ENCODE results near the gene DAPL1.
A peak's percentile ranks its signal among the peaks of the same experiment; 100 is the strongest.

DAPL1 gene

DNA sequence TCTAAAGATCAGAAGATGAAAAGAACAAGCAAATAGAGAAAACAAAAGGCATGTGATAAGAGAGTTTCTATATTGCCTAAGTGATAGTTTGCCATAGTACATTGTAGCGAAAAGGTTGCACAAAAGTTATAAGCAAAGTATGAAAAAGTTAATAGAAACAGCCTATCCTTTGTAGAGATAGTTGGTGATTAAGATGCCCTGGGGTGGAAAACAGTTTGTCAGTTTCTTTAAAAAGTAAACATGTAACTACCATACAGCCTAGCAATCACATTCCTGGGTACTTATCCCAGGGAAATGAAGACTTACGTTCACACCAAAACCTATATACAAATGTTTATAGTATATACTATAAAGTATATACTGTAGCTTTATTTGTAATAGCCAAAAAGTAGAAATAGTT lies 16.9 kb upstream of the DAPL1 start:
- no peak for DNase-seq

DNA sequence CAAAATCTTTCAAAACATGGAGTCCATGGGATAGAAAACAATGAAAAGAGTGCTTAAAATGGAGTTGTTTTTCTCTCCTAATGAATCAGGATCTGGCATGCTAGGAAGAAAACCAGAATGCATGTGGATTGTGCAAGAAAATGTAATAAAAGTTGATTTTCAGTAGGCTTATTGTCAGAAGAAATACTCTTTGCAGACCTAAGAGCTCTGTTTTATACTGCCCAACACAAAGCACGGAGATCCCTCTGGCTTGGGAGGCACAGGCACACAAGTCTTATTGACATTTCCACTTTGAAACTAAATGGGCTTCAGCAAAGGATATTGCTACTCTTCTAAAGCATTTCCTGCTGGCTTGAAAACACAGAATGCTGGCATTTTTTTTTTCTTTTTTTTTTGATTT lies 15.5 kb upstream of the DAPL1 start:
- DNase-seq = no peak

- peak; percentile 69 for DNase-seq
Measured at GRCh38 chr2:158781353-158781961, 13.7 kb upstream of the DAPL1 start.

- no peak for DNase-seq
Measured at GRCh38 chr2:158782136-158782535, 13.0 kb upstream of the DAPL1 start.

GRCh38 chr2:158782616-158783015 lies 12.5 kb upstream of the DAPL1 start:
- DNase-seq = peak; percentile 67

GRCh38 chr2:158783923-158784322 lies 11.2 kb upstream of the DAPL1 start:
- no peak for DNase-seq

DNA sequence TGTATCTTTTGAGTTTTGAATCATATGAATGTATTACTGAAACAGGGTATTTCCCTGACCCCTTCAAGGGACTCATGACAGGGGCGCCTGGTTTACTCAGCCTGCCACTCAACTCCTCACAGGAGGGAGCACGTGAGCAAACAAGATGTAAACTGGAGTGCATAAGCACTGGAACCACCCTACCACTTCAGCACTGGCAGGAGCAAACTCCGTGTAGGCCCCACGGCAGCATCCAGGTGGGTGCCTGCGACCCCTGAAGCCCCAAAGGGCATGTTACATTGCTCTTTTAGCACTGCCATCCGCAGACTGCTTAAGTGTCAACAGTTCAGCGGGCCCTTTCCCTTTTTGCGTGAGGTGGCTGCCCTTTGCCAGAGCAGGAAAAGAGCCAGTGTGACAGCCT lies 8.2 kb upstream of the DAPL1 start:
- DNase-seq = no peak

- DNase-seq = no peak
Measured at GRCh38 chr2:158788951-158789350, 6.2 kb upstream of the DAPL1 start.

DNA sequence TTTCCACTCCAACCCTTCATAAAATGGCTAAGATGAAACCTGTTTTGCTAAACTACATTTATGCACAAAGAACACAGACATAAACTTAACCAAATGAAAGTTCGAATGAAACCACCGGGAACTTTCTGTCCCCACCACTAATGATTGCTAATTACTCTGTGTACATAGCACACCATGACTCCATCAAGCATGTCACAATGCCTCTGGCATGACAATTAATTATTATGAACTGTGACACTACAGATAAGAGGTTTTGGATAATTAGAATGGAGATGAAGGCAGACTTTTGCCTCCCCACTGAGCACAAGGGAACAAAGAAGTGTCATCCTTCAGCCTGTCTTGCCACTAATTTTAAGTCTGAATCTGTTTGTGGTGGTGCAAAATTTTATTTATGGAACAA lies 1.5 kb downstream of the DAPL1 start:
- no peak for DNase-seq

DNA sequence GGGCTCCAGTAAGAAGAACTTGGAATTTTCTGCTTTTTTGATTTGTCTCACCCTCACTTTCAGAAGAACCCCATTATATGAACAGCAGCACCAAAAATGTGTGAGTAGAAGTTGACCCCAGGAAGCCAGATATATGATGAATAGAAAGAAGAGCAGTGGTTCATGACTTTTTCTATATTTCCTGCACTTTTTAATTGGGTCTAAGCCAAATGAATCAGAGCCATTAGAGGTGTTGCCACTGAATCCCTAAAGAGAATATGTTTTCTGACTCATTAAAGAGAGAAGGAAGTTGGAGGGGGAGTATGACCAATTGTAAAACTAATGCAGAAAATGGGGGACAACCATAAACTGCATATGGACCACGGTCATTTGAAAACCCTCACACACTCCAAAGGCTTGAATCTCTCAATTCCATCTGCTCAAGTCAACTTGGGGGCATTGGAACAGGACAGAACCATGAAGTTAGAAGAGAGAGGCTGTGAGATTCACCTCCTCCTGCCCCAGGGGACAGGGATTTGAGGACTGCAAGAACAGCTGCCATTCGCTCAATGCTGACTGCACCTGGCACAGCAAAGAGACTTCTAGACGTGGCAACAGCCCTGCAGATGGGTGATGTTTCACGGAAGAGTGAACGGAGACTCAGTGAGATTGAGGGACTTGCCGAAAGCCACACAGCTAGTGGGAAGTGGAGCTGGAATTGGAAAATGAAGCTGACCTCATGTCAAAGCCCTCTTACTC lies 3.0 kb downstream of the DAPL1 start:
- peak; percentile 20 for DNase-seq

GRCh38 chr2:158799181-158799580 lies 4.1 kb downstream of the DAPL1 start:
- no peak for DNase-seq

DNA sequence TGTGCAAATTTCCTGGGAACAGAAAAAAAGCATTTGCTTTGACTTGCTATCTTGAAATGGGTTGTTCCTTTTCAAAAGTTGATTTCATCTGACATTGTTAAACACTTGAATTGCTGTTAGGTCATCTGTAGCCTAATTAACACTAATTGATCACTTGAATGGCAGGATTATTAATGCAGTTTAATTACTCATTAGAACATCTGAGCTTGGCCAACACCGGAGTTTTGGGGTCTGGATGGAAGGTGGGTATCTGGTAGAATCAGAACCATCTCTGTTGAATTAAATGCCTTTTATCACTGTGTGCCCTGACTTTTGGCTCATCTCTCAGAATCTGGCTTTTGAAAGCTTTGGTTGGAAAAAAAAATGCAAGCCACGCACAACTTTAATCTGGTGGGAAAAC lies 8.4 kb downstream of the DAPL1 start:
- no peak for DNase-seq

DNA sequence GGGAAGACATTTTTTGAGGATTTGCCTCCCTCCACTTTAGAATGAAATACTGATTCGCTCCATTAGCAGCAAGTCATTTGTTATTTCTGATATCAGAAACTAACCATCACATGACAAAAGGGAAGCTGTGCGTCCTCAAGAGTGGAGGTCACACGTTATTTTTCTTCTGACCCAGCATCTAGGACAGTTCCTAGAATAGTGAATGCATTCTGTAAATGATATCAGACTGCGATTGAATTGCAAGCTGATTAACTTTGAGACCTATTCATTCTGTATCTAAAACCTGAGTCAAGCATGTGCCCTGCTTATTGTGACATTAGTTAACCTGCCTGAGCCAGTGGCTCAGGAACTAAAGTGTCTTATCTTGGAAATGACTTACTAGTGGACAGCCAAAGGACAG lies 10.1 kb downstream of the DAPL1 start:
- DNase-seq = no peak

- no peak for DNase-seq
Measured at GRCh38 chr2:158805936-158806335, 10.8 kb downstream of the DAPL1 start.

DNA sequence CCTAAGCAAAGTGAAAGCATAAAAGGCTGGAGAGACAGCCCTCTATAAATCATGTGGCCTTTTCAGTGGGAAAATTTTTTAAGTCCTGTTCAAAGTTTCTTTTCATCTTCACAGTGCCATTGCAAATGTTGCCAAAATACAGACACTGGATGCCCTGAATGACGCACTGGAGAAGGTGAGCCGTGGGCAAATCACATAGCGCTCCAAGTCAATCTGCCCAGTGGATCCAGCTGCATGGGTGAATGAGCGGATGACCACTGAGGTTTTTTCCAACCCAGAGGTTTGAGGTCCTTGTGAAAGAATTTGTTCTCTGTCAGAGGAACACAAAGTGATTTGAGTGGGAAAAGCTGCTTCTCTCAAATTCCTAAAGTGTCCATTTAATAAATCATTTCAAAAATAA lies 11.8 kb downstream of the DAPL1 start:
- no peak for DNase-seq

- no peak for DNase-seq
Measured at GRCh38 chr2:158808426-158808825, 13.3 kb downstream of the DAPL1 start.

DNA sequence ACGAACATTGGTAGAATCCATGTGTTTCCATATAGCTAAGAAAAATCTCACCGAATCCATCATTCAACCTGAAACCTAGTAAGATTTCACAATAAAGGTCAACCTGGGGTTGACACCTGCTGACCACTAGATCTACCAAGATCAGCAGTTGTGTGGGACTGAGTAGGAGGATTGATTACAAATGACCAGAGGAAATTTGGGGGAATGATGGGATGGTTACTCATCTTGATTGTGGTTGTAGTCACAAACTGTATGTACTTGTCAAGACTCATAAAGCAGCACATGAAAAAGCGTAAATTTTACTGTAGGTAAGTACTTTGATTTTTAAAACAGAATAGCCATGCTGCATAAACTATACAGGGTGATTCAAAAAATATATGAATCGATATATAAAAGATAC lies 14.7 kb downstream of the DAPL1 start:
- peak; percentile 18 for DNase-seq

- DNase-seq = no peak
Measured at GRCh38 chr2:158810731-158811460, 15.8 kb downstream of the DAPL1 start.

DNA sequence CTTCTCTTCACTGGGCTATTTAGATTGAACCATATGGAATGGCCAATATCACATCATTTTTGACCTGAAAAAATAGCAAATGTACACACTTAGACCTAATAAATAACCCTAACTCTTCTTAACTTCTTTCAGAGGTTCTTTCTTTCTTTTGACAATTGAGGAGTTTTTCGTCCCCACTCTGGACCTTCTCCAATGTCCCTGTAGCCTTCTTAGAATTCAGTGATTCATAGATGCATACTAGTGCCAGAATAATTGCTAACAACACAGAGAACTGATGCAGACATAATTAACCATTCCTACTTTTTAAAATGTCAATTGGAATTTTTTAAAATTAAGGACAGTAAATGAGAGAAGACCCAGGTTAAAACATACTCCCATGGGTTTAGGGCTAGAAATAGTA lies 20.0 kb downstream of the DAPL1 start:
- no peak for DNase-seq

- no peak for DNase-seq
Measured at GRCh38 chr2:158815658-158816057, 20.5 kb downstream of the DAPL1 start.

DNA sequence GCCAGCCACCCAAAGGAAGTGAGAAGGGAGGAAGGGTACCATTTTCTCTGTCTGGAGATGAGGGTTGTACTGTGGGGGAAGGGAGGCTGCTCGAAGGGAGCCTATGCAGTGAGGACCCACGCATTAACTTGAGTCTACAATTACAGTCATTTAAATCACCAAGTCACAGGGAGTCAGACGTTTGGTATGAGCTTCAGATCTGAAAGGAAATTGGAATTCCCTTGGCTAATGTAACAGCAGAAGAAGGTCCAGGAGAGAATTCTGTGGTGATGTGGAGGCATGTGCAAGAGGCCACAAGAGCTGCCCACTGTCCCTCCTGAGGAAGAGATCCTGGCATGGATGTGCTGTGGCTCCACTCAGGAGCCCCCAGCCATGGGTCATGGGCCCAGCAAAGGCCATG lies 22.5 kb downstream of the DAPL1 start:
- peak; percentile 48 for DNase-seq

DNA sequence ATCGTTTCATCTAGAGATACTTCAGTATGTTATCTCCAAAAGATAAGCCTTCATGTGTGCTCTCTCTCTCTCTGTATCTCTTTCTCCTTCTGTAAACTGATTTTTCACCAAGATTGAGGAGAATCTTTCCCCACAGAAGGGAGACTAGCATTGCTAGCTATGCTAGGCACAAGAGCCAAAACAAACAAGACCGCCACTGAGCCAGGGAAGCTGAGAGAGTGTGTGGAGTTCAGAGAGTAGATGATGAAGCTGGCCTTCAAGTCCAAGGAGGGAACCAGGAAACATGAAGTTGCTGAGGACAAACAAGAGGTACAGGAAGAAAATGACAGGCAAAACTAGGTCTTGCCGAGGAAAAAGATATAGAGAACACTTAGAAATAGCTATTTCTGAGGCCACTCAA lies 23.4 kb downstream of the DAPL1 start:
- DNase-seq = no peak

GRCh38 chr2:158822193-158822592 lies 27.1 kb downstream of the DAPL1 start:
- DNase-seq = no peak
